GM10847 (cell line): Measurements from ENCODE around the gene MYO18B.

Experiments
- POLR2A ChIP-seq: IDR thresholded peaks from 2 replicates; pipeline ENCODE4 v1.6.1; 2011; ENCODE audit not compliant: insufficient read length; ENCODE audit errors: extremely low read depth

The MYO18B gene

GRCh38 chr22:25881210-25881755 is 139.3 kb downstream of the MYO18B start:
- no peak for TF ChIP-seq POLR2A

GRCh38 chr22:25882360-25882759 is 140.4 kb downstream of the MYO18B start:
- TF ChIP-seq POLR2A = no peak

- TF ChIP-seq POLR2A = no peak
These were observed 141.6 kb downstream of the MYO18B start for GRCh38 chr22:25883482-25884033.

GRCh38 chr22:25884121-25884520 is 142.1 kb downstream of the MYO18B start:
- no peak for TF ChIP-seq POLR2A

GRCh38 chr22:25888399-25889054 is 146.5 kb downstream of the MYO18B start:
- TF ChIP-seq POLR2A = no peak

GRCh38 chr22:25890651-25891050 is 148.7 kb downstream of the MYO18B start:
- TF ChIP-seq POLR2A = no peak

GRCh38 chr22:25892678-25893077 is 150.7 kb downstream of the MYO18B start:
- no peak for TF ChIP-seq POLR2A

GRCh38 chr22:25895678-25896077 is 153.7 kb downstream of the MYO18B start:
- TF ChIP-seq POLR2A = no peak

GRCh38 chr22:25896098-25896497 is 154.1 kb downstream of the MYO18B start:
- TF ChIP-seq POLR2A = no peak

GRCh38 chr22:25896592-25896991 is 154.6 kb downstream of the MYO18B start:
- no peak for TF ChIP-seq POLR2A

- TF ChIP-seq POLR2A = no peak
These were observed 156.8 kb downstream of the MYO18B start for GRCh38 chr22:25898707-25899365.

- TF ChIP-seq POLR2A = no peak
These were observed 157.6 kb downstream of the MYO18B start for GRCh38 chr22:25899566-25899965.

GRCh38 chr22:25900390-25900789 is 158.4 kb downstream of the MYO18B start:
- TF ChIP-seq POLR2A = no peak

GRCh38 chr22:25900880-25901279 is 158.9 kb downstream of the MYO18B start:
- no peak for TF ChIP-seq POLR2A

- TF ChIP-seq POLR2A = no peak
These were observed 160.4 kb downstream of the MYO18B start for GRCh38 chr22:25902402-25902801.

GRCh38 chr22:25903294-25903693 is 161.3 kb downstream of the MYO18B start:
- TF ChIP-seq POLR2A = no peak
